ENCODE results near the gene GMDS.

Gene GMDS

GRCh38 chr6:1643830-1644445 is 601.5 kb downstream of the GMDS start:
- no peaks in the 10 kb centered on the region for H3K4me1 ChIP-seq (ENCODE audit: control insufficient read depth, insufficient read depth, low read length)
- no peaks in the 10 kb centered on the region for H3K36me3 ChIP-seq (ENCODE audit: control insufficient read depth, insufficient read depth, low read length)
- no peaks in the 10 kb centered on the region for H3K9me3 ChIP-seq (ENCODE audit: control insufficient read depth, insufficient read depth, low read length)
- no peak overlapping the region for H3K27ac ChIP-seq (ENCODE audit: low read depth, low read length)
- no peak overlapping the region for H3K9ac ChIP-seq (ENCODE audit: low read depth, low read length)
- no peaks in the 10 kb centered on the region for H3K27me3 ChIP-seq (ENCODE audit: control insufficient read depth, insufficient read depth, low read length)
- no peak overlapping the region for H3K4me3 ChIP-seq (ENCODE audit: low read depth, low read length)

GRCh38 chr6:1643111-1643510 is 602.3 kb downstream of the GMDS start:
- no peak overlapping the region for H3K4me3 ChIP-seq (ENCODE audit: low read depth, low read length)
- H3K36me3 ChIP-seq (ENCODE audit: control insufficient read depth, insufficient read depth, low read length): no peaks in the 10 kb centered on the region
- H3K4me1 ChIP-seq (ENCODE audit: control insufficient read depth, insufficient read depth, low read length): no peaks in the 10 kb centered on the region
- no peak overlapping the region for H3K27ac ChIP-seq (ENCODE audit: low read depth, low read length)
- H3K9ac ChIP-seq (ENCODE audit: low read depth, low read length): no peak overlapping the region
- no peaks in the 10 kb centered on the region for H3K27me3 ChIP-seq (ENCODE audit: control insufficient read depth, insufficient read depth, low read length)
- no peaks in the 10 kb centered on the region for H3K9me3 ChIP-seq (ENCODE audit: control insufficient read depth, insufficient read depth, low read length)

GRCh38 chr6:1641343-1641885 is 604.0 kb downstream of the GMDS start:
- Histone ChIP-seq H3K27me3 (ENCODE audit: control insufficient read depth, insufficient read depth, low read length) (no peaks in the 10 kb centered on the region), H3K4me3 (ENCODE audit: low read depth, low read length) (no peak overlapping the region), H3K9ac (ENCODE audit: low read depth, low read length) (no peak overlapping the region), H3K27ac (ENCODE audit: low read depth, low read length) (no peak overlapping the region), H3K36me3 (ENCODE audit: control insufficient read depth, insufficient read depth, low read length) (no peaks in the 10 kb centered on the region), H3K9me3 (ENCODE audit: control insufficient read depth, insufficient read depth, low read length) (no peaks in the 10 kb centered on the region), H3K4me1 (ENCODE audit: control insufficient read depth, insufficient read depth, low read length) (no peaks in the 10 kb centered on the region)

- Histone ChIP-seq H3K36me3 (ENCODE audit: control insufficient read depth, insufficient read depth, low read length) (no peaks in the 10 kb centered on the region), H3K4me3 (ENCODE audit: low read depth, low read length) (no peak overlapping the region), H3K4me1 (ENCODE audit: control insufficient read depth, insufficient read depth, low read length) (no peaks in the 10 kb centered on the region), H3K9me3 (ENCODE audit: control insufficient read depth, insufficient read depth, low read length) (no peaks in the 10 kb centered on the region), H3K27ac (ENCODE audit: low read depth, low read length) (no peak overlapping the region), H3K9ac (ENCODE audit: low read depth, low read length) (no peak overlapping the region), H3K27me3 (ENCODE audit: control insufficient read depth, insufficient read depth, low read length) (no peaks in the 10 kb centered on the region)
Observed at GRCh38 chr6:1640476-1640875, 604.9 kb downstream of the GMDS start.

GRCh38 chr6:1639430-1639829 is 606.0 kb downstream of the GMDS start:
- Histone ChIP-seq H3K9me3 (ENCODE audit: control insufficient read depth, insufficient read depth, low read length) (no peaks in the 10 kb centered on the region), H3K27ac (ENCODE audit: low read depth, low read length) (no peak overlapping the region), H3K27me3 (ENCODE audit: control insufficient read depth, insufficient read depth, low read length) (no peaks in the 10 kb centered on the region), H3K4me1 (ENCODE audit: control insufficient read depth, insufficient read depth, low read length) (no peaks in the 10 kb centered on the region), H3K9ac (ENCODE audit: low read depth, low read length) (no peak overlapping the region), H3K4me3 (ENCODE audit: low read depth, low read length) (no peak overlapping the region), H3K36me3 (ENCODE audit: control insufficient read depth, insufficient read depth, low read length) (no peaks in the 10 kb centered on the region)

GRCh38 chr6:1636971-1637871 is 608.2 kb downstream of the GMDS start:
- no peak overlapping the region for H3K27ac ChIP-seq (ENCODE audit: low read depth, low read length)

GRCh38 chr6:1636272-1636825 is 609.1 kb downstream of the GMDS start:
- no peak overlapping the region for H3K9ac ChIP-seq (ENCODE audit: low read depth, low read length)
- no peaks in the 10 kb centered on the region for H3K4me1 ChIP-seq (ENCODE audit: control insufficient read depth, insufficient read depth, low read length)

More at GRCh38 chr6:1636971-1637871, 608.2 kb downstream of the GMDS start:
- Histone ChIP-seq H3K27me3 (ENCODE audit: control insufficient read depth, insufficient read depth, low read length) (no peaks in the 10 kb centered on the region), H3K9me3 (ENCODE audit: control insufficient read depth, insufficient read depth, low read length) (no peaks in the 10 kb centered on the region), H3K36me3 (ENCODE audit: control insufficient read depth, insufficient read depth, low read length) (no peaks in the 10 kb centered on the region), H3K4me3 (ENCODE audit: low read depth, low read length) (no peak overlapping the region), H3K9ac (ENCODE audit: low read depth, low read length) (no peak overlapping the region), H3K4me1 (ENCODE audit: control insufficient read depth, insufficient read depth, low read length) (no peaks in the 10 kb centered on the region)

GRCh38 chr6:1635305-1636010 is 609.9 kb downstream of the GMDS start:
- peaks cover 3% of the 10 kb centered on the region; the same call in 1 of the 2 replicates for H3K27me3 ChIP-seq (ENCODE audit: control insufficient read depth, insufficient read depth, low read length)
- no peaks in the 10 kb centered on the region for H3K4me1 ChIP-seq (ENCODE audit: control insufficient read depth, insufficient read depth, low read length)

More at GRCh38 chr6:1636272-1636825, 609.1 kb downstream of the GMDS start:
- Histone ChIP-seq H3K27me3 (ENCODE audit: control insufficient read depth, insufficient read depth, low read length) (no peaks in the 10 kb centered on the region), H3K36me3 (ENCODE audit: control insufficient read depth, insufficient read depth, low read length) (no peaks in the 10 kb centered on the region), H3K4me3 (ENCODE audit: low read depth, low read length) (no peak overlapping the region), H3K9me3 (ENCODE audit: control insufficient read depth, insufficient read depth, low read length) (no peaks in the 10 kb centered on the region), H3K27ac (ENCODE audit: low read depth, low read length) (no peak overlapping the region)

GRCh38 chr6:1634081-1634480 is 611.3 kb downstream of the GMDS start:
- Histone ChIP-seq H3K4me3 (ENCODE audit: low read depth, low read length) (no peak overlapping the region), H3K9ac (ENCODE audit: low read depth, low read length) (no peak overlapping the region), H3K27ac (ENCODE audit: low read depth, low read length) (no peak overlapping the region), H3K4me1 (ENCODE audit: control insufficient read depth, insufficient read depth, low read length) (no peaks in the 10 kb centered on the region), H3K36me3 (ENCODE audit: control insufficient read depth, insufficient read depth, low read length) (no peaks in the 10 kb centered on the region), H3K27me3 (ENCODE audit: control insufficient read depth, insufficient read depth, low read length) (peaks cover 16% of the 10 kb centered on the region), H3K9me3 (ENCODE audit: control insufficient read depth, insufficient read depth, low read length) (no peaks in the 10 kb centered on the region)

More at GRCh38 chr6:1635305-1636010, 609.9 kb downstream of the GMDS start:
- H3K9ac ChIP-seq (ENCODE audit: low read depth, low read length): no peak overlapping the region
- H3K27ac ChIP-seq (ENCODE audit: low read depth, low read length): no peak overlapping the region
- H3K36me3 ChIP-seq (ENCODE audit: control insufficient read depth, insufficient read depth, low read length): no peaks in the 10 kb centered on the region
- H3K4me3 ChIP-seq (ENCODE audit: low read depth, low read length): no peak overlapping the region
- no peaks in the 10 kb centered on the region for H3K9me3 ChIP-seq (ENCODE audit: control insufficient read depth, insufficient read depth, low read length)

GRCh38 chr6:1633366-1634021 is 611.9 kb downstream of the GMDS start:
- H3K27me3 ChIP-seq (ENCODE audit: control insufficient read depth, insufficient read depth, low read length): peaks cover 22% of the 10 kb centered on the region
- no peak overlapping the region for H3K9ac ChIP-seq (ENCODE audit: low read depth, low read length)
- H3K36me3 ChIP-seq (ENCODE audit: control insufficient read depth, insufficient read depth, low read length): no peaks in the 10 kb centered on the region
- no peak overlapping the region for H3K27ac ChIP-seq (ENCODE audit: low read depth, low read length)
- no peaks in the 10 kb centered on the region for H3K9me3 ChIP-seq (ENCODE audit: control insufficient read depth, insufficient read depth, low read length)
- H3K4me3 ChIP-seq (ENCODE audit: low read depth, low read length): no peak overlapping the region
- no peaks in the 10 kb centered on the region for H3K4me1 ChIP-seq (ENCODE audit: control insufficient read depth, insufficient read depth, low read length)

All from HUES48 (cell line).